UCSD-AML1 (cell line): ENCODE results near the gene CRACR2A.

Source experiments
- DNase-seq: peaks from one replicate; lab custom pipeline; 2025; ENCODE audit not compliant: unreplicated experiment; lab: John Stamatoyannopoulos, UW

Gene CRACR2A

GRCh38 chr12:3651585-3652424 lies 101.1 kb downstream of the CRACR2A start:
- DNase-seq: no peak

GRCh38 chr12:3647504-3647903 lies 105.4 kb downstream of the CRACR2A start:
- DNase-seq: no peak

- no peak for DNase-seq
These were observed 106.2 kb downstream of the CRACR2A start for GRCh38 chr12:3646561-3647241.

- DNase-seq: no peak
These were observed 107.8 kb downstream of the CRACR2A start for GRCh38 chr12:3645091-3645490.

GRCh38 chr12:3644104-3644503 lies 108.8 kb downstream of the CRACR2A start:
- no peak for DNase-seq

- no peak for DNase-seq
These were observed 111.4 kb downstream of the CRACR2A start for GRCh38 chr12:3641428-3642018.

GRCh38 chr12:3636328-3636727 lies 116.6 kb downstream of the CRACR2A start:
- DNase-seq: no peak

- no peak for DNase-seq
These were observed 118.6 kb downstream of the CRACR2A start for GRCh38 chr12:3634348-3634747.

- no peak for DNase-seq
These were observed 119.5 kb downstream of the CRACR2A start for GRCh38 chr12:3633396-3633795.

GRCh38 chr12:3632754-3633153 lies 120.2 kb downstream of the CRACR2A start:
- DNase-seq: no peak

GRCh38 chr12:3632256-3632655 lies 120.7 kb downstream of the CRACR2A start:
- DNase-seq: no peak

GRCh38 chr12:3631759-3632158 lies 121.2 kb downstream of the CRACR2A start:
- no peak for DNase-seq

- no peak for DNase-seq
These were observed 121.7 kb downstream of the CRACR2A start for GRCh38 chr12:3631272-3631637.

GRCh38 chr12:3630621-3631271 lies 122.2 kb downstream of the CRACR2A start:
- no peak for DNase-seq

- no peak for DNase-seq
These were observed 122.8 kb downstream of the CRACR2A start for GRCh38 chr12:3630111-3630510.

- DNase-seq: no peak
These were observed 123.7 kb downstream of the CRACR2A start for GRCh38 chr12:3629057-3629830.

- no peak for DNase-seq
These were observed 124.3 kb downstream of the CRACR2A start for GRCh38 chr12:3628629-3629028.

- no peak for DNase-seq
These were observed 125.6 kb downstream of the CRACR2A start for GRCh38 chr12:3627336-3627735.

GRCh38 chr12:3624273-3624672 lies 128.6 kb downstream of the CRACR2A start:
- DNase-seq: no peak

GRCh38 chr12:3622822-3623690 lies 129.9 kb downstream of the CRACR2A start:
- DNase-seq: no peak
